Neural cell (in vitro differentiated cells): ENCODE results near the gene PHF2. TPM values are rescaled to one million over a fixed set of nuclear protein-coding genes. Genes with fewer than 3 reads are reported as not detected.

Experiments
- H2AFZ ChIP-seq: fragments of 200-600, 300-800 bp; sonication (generic), shearing (Covaris generic); 2 replicates; pipeline ENCODE4 v1.6.0; 2014; ENCODE audit warnings: low read depth, mild to moderate bottlenecking, antibody characterized with exemption, low read length, moderate library complexity
- H3F3A ChIP-seq: fragments of 200-600 bp; shearing (Covaris generic); 2 replicates; pipeline ENCODE4 v1.6.1; 2016; ENCODE audit warnings: mild to moderate bottlenecking, moderate library complexity, mixed read lengths, antibody characterized with exemption, low read length; ENCODE audit not compliant: insufficient read depth, poor library complexity, severe bottlenecking
- H3K27ac ChIP-seq: fragments of 200-600, 300-800 bp; sonication (generic), shearing (Covaris generic); 2 replicates; pipeline ENCODE4 v1.5.1; 2014; ENCODE audit warnings: mild to moderate bottlenecking, low read length, moderate library complexity
- H3K27me3 ChIP-seq: fragments of 300-800, 200-600 bp; sonication (generic), shearing (Covaris generic); 2 replicates; pipeline ENCODE4 v1.6.0; 2014; ENCODE audit warnings: mild to moderate bottlenecking, low read depth, low read length, moderate library complexity; ENCODE audit not compliant: insufficient read depth
- H3K36me3 ChIP-seq: fragments of 300-800, 200-600 bp; sonication (generic), shearing (Covaris generic); 2 replicates; pipeline ENCODE4 v1.5.1; 2014; ENCODE audit warnings: mild to moderate bottlenecking, antibody characterized with exemption, low read length, moderate library complexity; ENCODE audit not compliant: insufficient read depth
- H3K4me2 ChIP-seq: fragments of 300-800, 200-600 bp; sonication (generic), shearing (Covaris generic); 2 replicates; pipeline ENCODE4 v1.6.0; 2014; ENCODE audit warnings: mild to moderate bottlenecking, low read length
- H3K4me3 ChIP-seq: fragments of 300-800, 200-600 bp; sonication (generic), shearing (Covaris generic); 2 replicates; pipeline ENCODE4 v1.5.1; 2014; ENCODE audit warnings: mild to moderate bottlenecking, low read length, moderate library complexity
- H3K79me2 ChIP-seq: fragments of 200-600 bp; shearing (Covaris generic); replicated peaks from 2 replicates; pipeline ENCODE4 v1.6.0; 2014; ENCODE audit warnings: mild to moderate bottlenecking, low read length, moderate library complexity; ENCODE audit not compliant: insufficient read depth
- H3K9ac ChIP-seq: fragments of 300-800, 200-600 bp; sonication (generic), shearing (Covaris generic); 2 replicates; pipeline ENCODE4 v1.6.1; 2016; ENCODE audit warnings: mild to moderate bottlenecking, low read length, mixed read lengths
- H3K9me2 ChIP-seq: fragments of 200-600 bp; shearing (Covaris generic); 2 replicates; pipeline ENCODE4 v1.6.1; 2016; ENCODE audit warnings: mild to moderate bottlenecking, low read length, mixed read lengths; ENCODE audit not compliant: insufficient read depth
- H3K9me3 ChIP-seq: fragments of 200-600, 300-800 bp; sonication (generic), shearing (Covaris generic); 2 replicates; pipeline ENCODE4 v1.6.1; 2016; ENCODE audit warnings: mild to moderate bottlenecking, mixed run types, low read length, moderate library complexity, mixed read lengths
- H4K20me1 ChIP-seq: fragments of 200-600 bp; shearing (Covaris generic); 2 replicates; pipeline ENCODE4 v1.6.1; 2016; ENCODE audit warnings: mild to moderate bottlenecking, mixed run types; ENCODE audit not compliant: insufficient read depth
- CTCF ChIP-seq: fragments of 450-650 bp; IDR thresholded peaks from 2 replicates; pipeline ENCODE4 v1.5.1; 2014; ENCODE audit warnings: antibody characterized with exemption, mild to moderate bottlenecking, moderate library complexity; ENCODE audit not compliant: poor library complexity, severe bottlenecking
- EP300 ChIP-seq: fragments of 450-650 bp; conservative IDR thresholded peaks from 2 replicates; pipeline ENCODE4 v1.6.1; 2014; ENCODE audit warnings: antibody characterized with exemption, mild to moderate bottlenecking, moderate library complexity; ENCODE audit not compliant: poor library complexity, severe bottlenecking
- EZH2 ChIP-seq: fragments of 200-600, 300-800 bp; shearing (Covaris generic), sonication (generic); IDR thresholded peaks from 2 replicates; pipeline ENCODE4 v1.6.1; 2014; ENCODE audit warnings: antibody characterized with exemption, low read length, borderline replicate concordance, mild to moderate bottlenecking; ENCODE audit not compliant: insufficient read depth, poor library complexity, severe bottlenecking
- MXI1 ChIP-seq: fragments of 450-650 bp; conservative IDR thresholded peaks from 2 replicates; pipeline ENCODE4 v1.6.1; 2014; ENCODE audit warnings: antibody characterized with exemption, mild to moderate bottlenecking; ENCODE audit not compliant: poor library complexity, severe bottlenecking
- POLR2AphosphoS5 ChIP-seq: IDR thresholded peaks from 2 replicates; pipeline ENCODE4 v1.6.1; 2012
- RAD21 ChIP-seq: fragments of 450-650 bp; conservative IDR thresholded peaks from 2 replicates; pipeline ENCODE4 v1.6.1; 2014; ENCODE audit warnings: antibody characterized with exemption, mild to moderate bottlenecking, moderate library complexity
- REST ChIP-seq: IDR thresholded peaks from 2 replicates; pipeline ENCODE4 v1.6.1; 2012; ENCODE audit warnings: borderline replicate concordance
- SMC3 ChIP-seq: fragments of 450-650 bp; conservative IDR thresholded peaks from 2 replicates; pipeline ENCODE4 v1.6.1; 2014; ENCODE audit warnings: antibody characterized with exemption, mild to moderate bottlenecking, moderate library complexity; ENCODE audit not compliant: poor library complexity
- TAF1 ChIP-seq: IDR thresholded peaks from 2 replicates; pipeline ENCODE4 v1.6.1; 2012; ENCODE audit warnings: low read depth
- polyA plus RNA-seq: library from polyadenylated mRNA; depleted of rRNA; stranded (reverse); fragments of >200 nt; gene quantifications from 2 replicates; pipeline ENCODE4 v1.2.3, GENCODE V29; 2014

PHF2 gene
- polyA plus RNA-seq, 1 donor from 2014 or later, result 42.4 TPM

GRCh38 chr9:93587284-93587650, 10.9 kb downstream of the PHF2 start:
- Histone ChIP-seq H3K9ac (no peak overlapping the region), H2AFZ (no peak overlapping the region), H4K20me1 (peaks cover 3% of the 10 kb centered on the region), H3K4me2 (no peak overlapping the region), H3K9me2 (no peaks in the 10 kb centered on the region), H3K27ac (no peak overlapping the region), H3K27me3 (no peaks in the 10 kb centered on the region), H3K4me3 (no peak overlapping the region), H3F3A (no peaks in the 10 kb centered on the region), H3K9me3 (no peaks in the 10 kb centered on the region), H3K79me2 (peaks cover 57% of the 10 kb centered on the region), H3K36me3 (no peaks in the 10 kb centered on the region)
- no peak for TF ChIP-seq TAF1
- no peak for TF ChIP-seq MXI1
- TF ChIP-seq REST, result no peak
- TF ChIP-seq RAD21, result no peak
- no peak for TF ChIP-seq EP300
- TF ChIP-seq CTCF, result no peak
- no peak for TF ChIP-seq POLR2AphosphoS5
- TF ChIP-seq EZH2, result no peak
- no peak for TF ChIP-seq SMC3

- H3K9ac ChIP-seq, result no peak overlapping the region
- H3K9me3 ChIP-seq, result no peaks in the 10 kb centered on the region
- H3K36me3 ChIP-seq, result no peaks in the 10 kb centered on the region
- no peak overlapping the region for H3K4me3 ChIP-seq
- H2AFZ ChIP-seq, result no peak overlapping the region
- H3K9me2 ChIP-seq, result no peaks in the 10 kb centered on the region
- H3K79me2 ChIP-seq, result peaks cover 56% of the 10 kb centered on the region
- peaks cover 3% of the 10 kb centered on the region for H4K20me1 ChIP-seq
- H3K27me3 ChIP-seq, result no peaks in the 10 kb centered on the region
- no peak for TF ChIP-seq CTCF
- no peak for TF ChIP-seq TAF1
- H3K27ac ChIP-seq, result no peak overlapping the region
- no peak overlapping the region for H3K4me2 ChIP-seq
- no peaks in the 10 kb centered on the region for H3F3A ChIP-seq
Measured at GRCh38 chr9:93587651-93588347, 11.4 kb downstream of the PHF2 start.
